GM18526 (cell line): ENCODE measurements around the gene ACBD5.

Experiments
- POLR2A ChIP-seq: IDR thresholded peaks from 3 replicates; pipeline ENCODE4 v1.6.1; 2011; ENCODE audit not compliant: insufficient read length; ENCODE audit errors: extremely low read depth

Gene ACBD5

DNA sequence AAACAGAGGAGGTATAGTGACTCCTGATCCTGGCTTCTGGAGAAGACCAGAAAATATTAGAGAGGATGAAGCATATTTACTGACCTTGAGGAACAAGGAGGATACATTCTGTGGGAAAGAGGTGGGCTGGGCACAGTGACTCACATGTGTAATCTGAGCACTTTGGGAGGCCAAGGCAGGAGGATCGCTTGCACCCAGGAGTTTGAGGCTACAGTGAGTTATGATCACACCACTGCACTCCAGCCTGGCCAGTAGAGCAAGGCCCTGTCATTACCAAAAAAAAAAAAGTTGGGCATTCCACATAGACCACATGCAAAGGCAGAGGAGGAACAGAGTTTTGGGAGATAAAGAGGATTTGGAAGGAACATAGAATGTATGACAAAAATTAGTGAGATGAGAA is 4.4 kb upstream of the ACBD5 start:
- no peak for TF ChIP-seq POLR2A

DNA sequence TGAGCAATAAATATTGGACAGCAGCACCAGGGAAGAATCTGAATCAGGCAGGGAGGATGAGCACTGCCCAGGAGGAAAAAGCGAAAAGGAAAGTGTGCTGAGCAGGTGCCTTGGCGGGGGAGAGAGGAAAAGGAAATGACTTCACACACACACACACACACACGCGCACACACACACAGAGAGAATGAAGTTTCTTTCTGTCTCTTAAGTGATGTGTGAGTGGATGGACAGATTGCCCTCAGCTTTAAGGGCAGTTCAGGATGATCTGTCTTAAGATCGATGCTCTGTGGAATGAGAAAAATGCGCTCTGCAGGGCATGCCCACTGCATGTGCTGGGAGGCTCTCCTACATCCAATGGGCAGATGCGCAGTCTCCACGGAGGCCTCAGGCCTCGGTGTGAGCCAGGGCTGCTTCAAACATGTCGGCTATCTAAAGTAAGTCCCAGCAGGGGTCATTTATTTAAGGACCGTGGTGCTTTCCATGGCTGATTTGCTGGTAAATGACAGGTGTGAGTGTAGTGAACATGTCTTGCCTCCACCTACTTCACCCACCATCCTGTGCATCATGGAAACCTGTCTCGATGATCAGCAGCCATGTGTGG is 2.5 kb upstream of the ACBD5 start:
- peak; percentile 72 for TF ChIP-seq POLR2A

DNA sequence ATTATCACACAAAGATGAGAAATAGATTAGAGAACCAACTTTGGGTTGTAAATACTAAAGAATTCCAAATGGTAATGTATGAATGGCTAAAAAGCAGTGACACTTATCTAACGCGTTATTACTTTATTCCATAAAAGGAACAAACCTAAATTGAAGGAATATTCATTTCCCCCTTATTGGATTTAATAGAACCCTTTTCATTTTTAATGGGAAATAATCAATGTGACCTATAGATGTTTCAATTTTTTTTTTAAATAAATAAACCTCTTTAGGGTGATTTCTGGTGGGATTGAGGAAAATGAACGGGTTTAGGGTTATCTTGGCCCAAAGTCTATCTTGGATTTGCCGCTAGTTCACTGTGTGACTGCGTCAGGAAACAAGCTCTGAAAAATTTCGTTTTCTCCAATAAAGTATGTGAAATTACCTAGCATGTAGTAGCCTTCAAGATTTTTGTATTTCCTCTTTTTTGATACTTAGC is 1.9 kb upstream of the ACBD5 start:
- no peak for TF ChIP-seq POLR2A

DNA sequence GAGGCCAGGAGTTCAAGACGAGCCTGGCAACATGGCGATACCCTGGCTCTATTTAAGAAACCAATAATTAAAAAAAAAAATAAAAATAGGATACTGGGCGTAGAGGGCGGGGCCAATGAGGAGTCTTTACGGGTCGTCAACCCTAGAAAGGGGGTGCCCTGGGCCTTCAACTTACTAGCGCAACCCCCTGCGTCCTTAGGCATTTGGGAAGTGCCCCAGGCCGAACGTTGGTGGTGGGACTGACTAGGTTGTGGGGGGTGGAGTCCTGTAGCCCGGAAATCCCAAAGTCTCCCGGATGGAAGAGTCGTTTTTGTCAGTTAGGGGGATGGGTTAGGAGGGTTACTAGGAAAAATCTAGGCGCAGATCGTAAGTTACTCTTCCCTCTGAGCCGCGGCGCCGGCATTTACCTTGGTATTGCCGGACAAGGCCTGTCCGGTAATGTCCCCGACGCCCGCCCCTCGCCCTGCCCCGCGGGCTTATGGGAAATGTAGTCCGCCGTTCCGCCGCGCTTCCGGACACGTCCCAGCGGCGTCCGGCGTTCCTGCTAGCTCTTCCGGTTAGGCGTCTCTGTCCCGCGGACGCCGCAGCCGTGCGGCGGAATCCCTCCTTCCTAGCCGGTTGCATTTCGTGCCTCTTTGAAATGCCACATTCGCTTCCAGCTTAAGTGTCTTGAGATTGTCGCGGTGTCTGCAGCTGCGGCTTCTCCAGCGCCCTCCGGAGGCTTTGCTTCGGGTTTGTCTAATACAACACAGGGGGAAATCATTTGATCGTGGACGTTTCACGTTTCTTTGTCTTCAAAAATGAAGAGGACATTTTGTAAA is 1.3 kb upstream of the ACBD5 start:
- peak; percentile 88 for TF ChIP-seq POLR2A

DNA sequence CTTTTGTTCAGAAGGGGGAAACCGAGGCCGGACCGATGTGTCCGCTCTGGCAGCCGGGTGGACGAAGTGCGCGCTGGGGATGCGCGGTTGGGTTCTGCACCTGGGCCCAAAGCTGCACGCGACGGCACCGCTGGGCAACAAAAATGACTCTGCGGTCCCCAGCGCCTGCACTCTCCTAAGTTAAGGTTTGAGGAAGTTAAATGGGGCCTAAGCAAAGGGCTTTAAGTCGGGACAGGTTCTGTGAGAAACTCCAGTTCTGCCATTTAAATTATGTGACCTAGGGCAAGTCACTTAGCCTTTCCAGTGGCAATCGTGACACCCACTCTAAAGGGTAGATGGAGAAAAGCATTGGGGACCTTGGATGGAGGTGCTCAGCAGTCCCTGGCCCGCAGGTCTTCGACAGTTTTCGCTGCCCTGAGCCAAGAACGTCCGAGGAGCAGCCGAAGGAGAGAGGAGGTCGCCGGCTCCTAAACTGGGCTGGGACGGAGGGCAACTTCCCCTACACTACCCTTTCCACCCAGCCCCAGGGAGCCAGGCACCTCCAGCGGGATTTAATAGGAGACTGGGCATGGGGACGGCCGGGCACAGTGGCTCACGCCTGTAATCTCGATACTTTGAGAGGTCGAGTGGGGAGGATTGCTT is 534 bp upstream of the ACBD5 start:
- no peak for TF ChIP-seq POLR2A

- TF ChIP-seq POLR2A = no peak
Measured at GRCh38 chr10:27235706-27236105, 4.9 kb downstream of the ACBD5 start.

DNA sequence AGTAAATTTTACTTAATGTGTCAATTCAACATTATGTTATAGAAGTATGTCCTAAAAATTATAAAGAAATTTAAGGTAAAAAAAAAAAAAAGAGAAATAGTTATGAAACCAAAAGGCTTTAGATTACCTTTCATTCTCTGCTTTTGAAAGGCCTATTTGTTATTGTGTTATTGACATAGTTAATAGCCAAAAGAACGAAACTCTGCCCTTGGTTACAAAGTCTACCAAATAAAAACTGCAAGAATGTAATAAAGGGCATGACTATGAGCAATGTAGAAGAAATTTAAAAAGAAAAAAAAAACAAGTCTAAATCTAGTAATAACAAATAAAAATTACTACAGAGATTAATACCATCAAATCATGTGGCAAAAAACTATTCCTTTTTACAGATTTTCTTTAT is 10.6 kb downstream of the ACBD5 start:
- no peak for TF ChIP-seq POLR2A

DNA sequence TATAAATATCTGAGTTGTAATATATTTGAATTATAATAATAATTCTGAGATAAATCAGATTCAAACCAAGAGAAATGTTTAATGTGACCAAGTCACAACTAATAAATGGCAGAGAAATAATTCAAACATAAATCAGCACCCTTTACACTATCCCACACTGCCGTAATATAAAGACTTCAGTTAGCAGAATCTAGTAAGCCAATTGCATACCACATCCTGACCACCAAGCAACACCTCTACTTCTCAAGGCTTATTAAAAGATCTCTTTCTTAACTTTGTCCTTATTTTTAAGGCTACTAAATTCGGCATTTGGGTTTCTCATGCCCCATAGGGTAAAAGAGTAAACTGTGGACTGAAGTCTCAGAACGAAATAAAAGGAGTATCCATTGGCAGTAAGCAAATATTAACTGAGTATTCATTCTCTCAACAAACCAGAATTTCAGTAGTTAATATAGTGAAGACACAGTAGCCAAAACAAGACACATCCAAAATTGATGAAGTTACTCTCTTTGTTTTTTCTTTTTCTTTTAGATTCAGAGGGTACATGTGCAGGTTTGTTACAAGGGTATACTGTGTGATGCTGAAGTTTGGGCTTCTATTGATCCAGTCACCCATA is 14.8 kb downstream of the ACBD5 start:
- no peak for TF ChIP-seq POLR2A

GRCh38 chr10:27225011-27225590 is 15.5 kb downstream of the ACBD5 start:
- no peak for TF ChIP-seq POLR2A

GRCh38 chr10:27223964-27224363 is 16.6 kb downstream of the ACBD5 start:
- TF ChIP-seq POLR2A = no peak

GRCh38 chr10:27207350-27207749 is 33.2 kb downstream of the ACBD5 start:
- no peak for TF ChIP-seq POLR2A

DNA sequence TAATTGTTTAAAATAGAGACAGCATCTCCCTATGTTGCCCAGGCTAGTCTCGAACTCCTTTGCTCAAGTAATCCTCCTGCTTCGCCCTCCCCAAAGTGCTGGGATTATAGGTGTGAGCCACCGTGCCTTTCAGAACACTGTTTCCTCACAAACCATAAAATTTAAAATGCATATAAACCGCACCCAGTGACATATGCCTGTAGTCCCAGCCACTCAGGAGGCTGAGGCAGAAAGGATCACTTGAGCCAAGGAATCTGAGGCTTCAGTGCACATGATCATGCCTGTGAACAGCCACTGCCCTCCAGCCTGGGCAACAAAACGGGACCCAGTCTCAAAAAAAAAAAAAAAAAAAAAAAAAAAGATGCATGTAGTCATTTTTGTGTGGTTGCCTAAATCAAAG is 36.8 kb downstream of the ACBD5 start:
- no peak for TF ChIP-seq POLR2A

GRCh38 chr10:27197980-27198620 is 42.5 kb downstream of the ACBD5 start:
- TF ChIP-seq POLR2A = no peak

DNA sequence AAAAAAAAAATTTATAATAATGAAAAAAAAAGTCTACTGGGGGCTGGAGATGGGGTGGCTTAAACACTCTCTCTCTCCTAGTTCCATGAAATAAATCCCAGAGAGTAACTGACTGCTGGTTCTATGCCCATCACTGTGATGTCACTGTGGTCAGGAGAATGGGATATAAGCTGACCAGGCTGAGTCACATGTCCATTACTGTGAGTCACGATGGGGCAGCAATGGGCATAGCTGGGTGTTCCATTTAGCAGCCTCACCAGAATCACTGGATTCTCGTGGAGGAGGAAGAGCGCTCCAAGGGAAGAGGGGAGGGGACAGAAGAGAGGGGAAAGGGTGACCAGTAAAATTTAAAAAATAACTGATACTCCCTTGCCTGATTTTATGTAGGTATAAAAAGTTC is 48.3 kb downstream of the ACBD5 start:
- TF ChIP-seq POLR2A = no peak

DNA sequence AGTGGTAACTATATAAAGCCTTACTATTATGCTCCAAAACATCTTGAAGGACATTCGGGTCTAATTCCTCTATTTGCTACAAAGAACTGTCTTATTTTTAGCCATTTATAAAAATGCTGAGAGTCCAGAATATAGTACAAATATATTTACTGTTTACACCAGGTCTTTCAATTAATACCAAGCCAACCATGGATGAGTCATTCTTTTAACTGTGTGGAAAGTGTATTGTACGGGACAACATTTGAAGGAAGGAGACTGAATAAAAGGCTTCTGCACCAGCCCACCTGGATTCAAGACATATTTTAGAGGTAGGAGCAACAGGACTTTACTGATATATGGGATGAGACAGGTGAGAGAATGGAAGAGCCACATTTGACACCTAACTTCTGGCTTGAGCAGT is 50.1 kb downstream of the ACBD5 start:
- TF ChIP-seq POLR2A = no peak

- TF ChIP-seq POLR2A = no peak
Measured at GRCh38 chr10:27188897-27189296, 51.7 kb downstream of the ACBD5 start.

DNA sequence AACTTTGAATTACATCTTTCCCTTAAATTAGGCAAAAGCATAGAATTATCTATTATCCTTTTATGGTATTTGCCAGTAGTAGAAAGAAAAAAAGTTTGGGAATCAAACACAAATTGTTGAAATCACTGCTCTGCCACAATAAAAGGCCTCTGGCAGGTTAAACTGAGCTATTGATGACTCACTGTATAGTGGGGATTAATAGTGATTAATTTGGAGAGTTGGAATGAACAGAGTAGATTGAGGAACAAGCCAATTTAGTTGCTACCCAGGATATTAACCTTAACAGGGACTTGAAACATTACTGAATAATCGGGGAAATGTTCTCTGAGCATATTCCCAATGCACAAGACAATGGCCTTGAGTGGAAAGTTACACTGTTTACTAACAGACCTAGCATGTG is 52.3 kb downstream of the ACBD5 start:
- no peak for TF ChIP-seq POLR2A
